ENCODE results near the gene KLF1. TPM values are rescaled to one million over a fixed set of nuclear protein-coding genes. Genes with fewer than 3 reads are reported as not detected.
A peak's percentile ranks its signal among the peaks of the same experiment; 100 is the strongest.

KLF1 gene

DNA sequence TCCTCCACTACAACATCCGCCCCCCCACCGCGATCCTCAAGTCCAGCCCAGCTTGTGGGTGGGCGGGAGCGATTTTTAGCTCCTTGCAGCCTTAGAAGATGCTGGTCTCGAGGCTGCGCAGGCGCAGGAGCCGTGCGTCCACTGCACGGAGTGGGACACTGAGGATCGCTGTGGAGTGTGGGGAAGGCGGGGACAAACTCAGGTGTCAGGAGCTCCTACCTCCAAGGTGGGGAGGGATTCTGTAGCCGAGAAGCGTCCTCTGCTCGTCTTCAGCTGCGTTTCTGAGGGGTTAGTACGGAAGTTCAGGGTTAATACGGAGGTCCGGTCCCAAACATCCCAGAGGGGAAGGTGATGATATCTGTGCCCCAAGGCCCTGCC, 52.4 kb downstream of the KLF1 start, which contains the start of gene RTBDN:
Gene RTBDN (minus strand): TSS at position 14 of the 378 bp plus-strand sequence. CDS start 4,600 bp downstream, outside the sequence.
- peak within 1 kb of the TSS; percentile 88 for H3K56ac ChIP-seq (ENCODE audit: low read length)
- H2BK15ac ChIP-seq (replicated peaks; ENCODE audit: low read depth), result no peak within 1 kb of the TSS
- H2AK5ac ChIP-seq (ENCODE audit: low read length), result no peak within 1 kb of the TSS
- H3K4me2 ChIP-seq (ENCODE audit: low read length), result peak within 1 kb of the TSS; percentile 58
- no peak within 1 kb of the TSS for H4K8ac ChIP-seq (ENCODE audit: low read depth, low read length)
- H3K36me3 ChIP-seq (ENCODE audit: control insufficient read depth, insufficient read depth, low read length), result no peaks in the 10 kb centered on the region
- H3K27ac ChIP-seq (ENCODE audit: low read depth, low read length), result no peak within 1 kb of the TSS
- H3K27me3 ChIP-seq (ENCODE audit: insufficient read depth, low read length, poor library complexity), result no peaks in the 10 kb centered on the region
- H3K79me1 ChIP-seq (ENCODE audit: low read length), result no peaks in the 10 kb centered on the region
- H3K79me2 ChIP-seq (ENCODE audit: control insufficient read depth, insufficient read depth, low read length), result no peaks in the 10 kb centered on the region
- H3K9ac ChIP-seq (ENCODE audit: low read length), result peak within 1 kb of the TSS; percentile 70
- H3K18ac ChIP-seq (ENCODE audit: low read length), result peak within 1 kb of the TSS; percentile 54
- no peak within 1 kb of the TSS for H2BK120ac ChIP-seq (ENCODE audit: low read depth, low read length)
- no peak within 1 kb of the TSS for H2BK5ac ChIP-seq (ENCODE audit: low read length)
- peak within 1 kb of the TSS; percentile 49 for H3K4me3 ChIP-seq (ENCODE audit: low read length)
- H3K23ac ChIP-seq (ENCODE audit: low read length), result no peak within 1 kb of the TSS
- no CpG with 5 or more reads among the region's 20 CpGs for WGBS (ENCODE audit: extremely low coverage, insufficient coverage, low lambda C conversion rate)
- H3K4me1 ChIP-seq (ENCODE audit: control insufficient read depth, low read depth, low read length), result no peaks in the 10 kb centered on the region
- DNase-seq, result peak; percentile 56
- H3K4ac ChIP-seq (ENCODE audit: low read depth, low read length), result no peak within 1 kb of the TSS
- H4K5ac ChIP-seq (ENCODE audit: low read length), result no peak within 1 kb of the TSS

Small RNAs within 50 kb of the gene (small RNA-seq; reads per million reads assigned to genes)
- gene MIR5695 (ENCODE audit: insufficient read depth) (not detected), gene MIR6794 (ENCODE audit: insufficient read depth) (not detected)
